B cell (primary cell): ENCODE data around the gene ZC3H7A. TPM values are rescaled to one million over a fixed set of nuclear protein-coding genes. Genes with fewer than 3 reads are reported as not detected.
A peak's percentile ranks its signal among the peaks of the same experiment; 100 is the strongest.
"Not testable (repeated sequence)": the region's sequence is repeated elsewhere in the genome, so short reads cannot be mapped to it uniquely, and the experiment has no call there.

Source experiments
- ATAC-seq: fragments of 200-7000 bp; cut with Tn5 transposase; one replicate; pipeline ENCODE4 v1.10.0; 2021; ENCODE audit warnings: low read depth, mild to moderate bottlenecking, moderate number of reproducible peaks, moderate library complexity
- CTCF ChIA-PET: fragments of 350-600 bp; sonication (Branson Sonifier 250); formaldehyde crosslinking; loops from one replicate; lab custom pipeline; 2021; ENCODE audit warnings: antibody characterized with exemption, inconsistent platforms; lab: Charles Lee
- POLR2A ChIA-PET: fragments of 350-600 bp; sonication (Branson Sonifier 250); formaldehyde crosslinking; loops from one replicate; lab custom pipeline; 2021; ENCODE audit warnings: antibody characterized with exemption; lab: Charles Lee
- DNase-seq: peaks from one replicate; pipeline ENCODE4 v3.0.0; 2013
- H2AFZ ChIP-seq: 2 replicates; pipeline ENCODE4 v1.6.1; 2012; ENCODE audit warnings: mild to moderate bottlenecking, low read depth, low read length; ENCODE audit not compliant: insufficient read depth, poor library complexity, severe bottlenecking
- H3K27ac ChIP-seq, 2 donors: 1 replicate in 1 of 2; 2 replicates in 1 of 2; pipeline ENCODE4 v1.5.1; 2012 to 2013; ENCODE audit warnings: low read length in 2 of 2, mild to moderate bottlenecking in 2 of 2, moderate library complexity in 1 of 2
- H3K27me3 ChIP-seq, 4 experiments: fragments of 200-600 bp in 1 of 4; sonication (generic) in 1 of 4; replicated peaks in 1 of 4; 1 replicate in 2 of 4; 2 replicates in 2 of 4; pipeline versions ENCODE4 v1.6.1 to v1.7.0; 2013 to 2016; ENCODE audit warnings: low read length in 3 of 4, mild to moderate bottlenecking in 2 of 4, mixed read lengths in 1 of 4, moderate library complexity in 1 of 4; ENCODE audit not compliant: insufficient read depth in 4 of 4, control insufficient read depth in 3 of 4; ENCODE audit errors: control extremely low read depth in 1 of 4
- H3K36me3 ChIP-seq, 2 experiments: replicated peaks in 1 of 2; 1 replicate in 1 of 2; 2 replicates in 1 of 2; pipeline versions ENCODE4 v1.6.1 to v1.7.1; 2013; ENCODE audit warnings: low read length in 1 of 2; ENCODE audit not compliant: insufficient read depth in 2 of 2, control insufficient read depth in 1 of 2; ENCODE audit errors: control extremely low read depth in 1 of 2, extremely low read depth in 1 of 2
- H3K4me1 ChIP-seq, 2 donors: fragments of 200-600 bp in 1 of 2; sonication (generic) in 1 of 2; 1 replicate in 1 of 2; 2 replicates in 1 of 2; pipeline versions ENCODE4 v1.5.1 to v1.6.1; 2013 to 2017; ENCODE audit warnings: low read length in 2 of 2; ENCODE audit not compliant: control insufficient read depth in 2 of 2, insufficient read depth in 2 of 2
- H3K4me2 ChIP-seq: replicated peaks from 2 replicates; pipeline ENCODE3; 2012; ENCODE audit warnings: mild to moderate bottlenecking, low read depth, low read length; ENCODE audit not compliant: poor library complexity, severe bottlenecking
- H3K4me3 ChIP-seq, 5 experiments: fragments of 200-600 bp in 1 of 5; sonication (generic) in 1 of 5; 1 replicate in 3 of 5; 2 replicates in 2 of 5; pipeline versions ENCODE4 v1.5.1 to v1.7.0; 2011 to 2016; ENCODE audit warnings: low read length in 4 of 5, mild to moderate bottlenecking in 4 of 5, low read depth in 2 of 5, control low read depth in 1 of 5, moderate library complexity in 1 of 5; ENCODE audit not compliant: insufficient read depth in 1 of 5; ENCODE audit errors: control extremely low read depth in 1 of 5, extremely low read depth in 1 of 5
- H3K79me2 ChIP-seq: fragments of 200-600 bp; sonication (generic); one replicate; pipeline ENCODE4 v1.6.0; 2016; ENCODE audit warnings: low read length; ENCODE audit not compliant: control insufficient read depth, insufficient read depth
- H3K9ac ChIP-seq: fragments of 200-600 bp; sonication (generic); 2 replicates; pipeline ENCODE4 v1.6.1; 2017; ENCODE audit warnings: mild to moderate bottlenecking, low read length, moderate library complexity
- H3K9me3 ChIP-seq, 3 donors: one replicate each; pipeline versions ENCODE4 v1.6.1 to v1.7.1; 2013; ENCODE audit warnings: low read length in 2 of 3; ENCODE audit not compliant: control insufficient read depth in 2 of 3, insufficient read depth in 1 of 3; ENCODE audit errors: control extremely low read depth in 1 of 3
- H4K20me1 ChIP-seq: 2 replicates; pipeline ENCODE4 v1.6.0; 2012; ENCODE audit warnings: mild to moderate bottlenecking, low read length; ENCODE audit not compliant: insufficient read depth, control insufficient read depth, poor library complexity, severe bottlenecking
- H3K27ac Mint-ChIP-seq: one replicate; pipeline ENCODE4 v1.8.0; 2021; ENCODE audit warnings: mixed read lengths
- H3K27me3 Mint-ChIP-seq: one replicate; pipeline ENCODE4 v1.8.0; 2021; ENCODE audit warnings: mixed read lengths
- H3K4me1 Mint-ChIP-seq: one replicate; pipeline ENCODE4 v1.8.0; 2021; ENCODE audit warnings: mixed read lengths
- H3K4me3 Mint-ChIP-seq: one replicate; pipeline ENCODE4 v1.8.0; 2021; ENCODE audit warnings: mixed read lengths
- H3K9me3 Mint-ChIP-seq: one replicate; pipeline ENCODE4 v1.8.0; 2022; ENCODE audit warnings: mixed read lengths; ENCODE audit not compliant: insufficient read depth
- CTCF ChIP-seq: fragments of 200-600 bp; IDR thresholded peaks from one replicate; pipeline ENCODE4 v1.8.0; 2022; ENCODE audit warnings: antibody characterized with exemption, mild to moderate bottlenecking
- EZH2 ChIP-seq: IDR thresholded peaks from 2 replicates; pipeline ENCODE4 v1.6.1; 2012; ENCODE audit warnings: borderline replicate concordance, low read depth, mild to moderate bottlenecking, moderate library complexity, low read length; ENCODE audit not compliant: insufficient read depth, poor library complexity, severe bottlenecking
- WGBS: methylation state at CpG from one replicate; pipeline ENCODE4 v1.1.5; 2013; ENCODE audit warnings: missing lambda C conversion rate; ENCODE audit not compliant: insufficient coverage; 5-methylcytosine and 5-hydroxymethylcytosine counted together
- intact Hi-C: fragments of 100-400 bp; cut with micrococcal nuclease; formaldehyde crosslinking; loops from one replicate; pipeline ENCODE4 v1.10.0; 2022
- polyA plus RNA-seq: library from polyadenylated mRNA; depleted of rRNA; stranded (reverse); fragments of >200 nt; gene quantifications from 2 replicates; pipeline ENCODE4 v1.2.3, GENCODE V29; 2012
- total RNA-seq, 2 donors: library from RNA; stranded (reverse); fragments of 120-200 nt in 1 of 2; gene quantifications; 1 replicate in 1 of 2; 2 replicates in 1 of 2; pipeline versions ENCODE4 v1.2.3 to v1.2.4, GENCODE V29; 2013 to 2022

The ZC3H7A gene
- total and polyA plus RNA-seq, 2 donors (not counting 1 experiment from before 2014, with no cell fraction given), result 40.8 to 126 TPM

DNA sequence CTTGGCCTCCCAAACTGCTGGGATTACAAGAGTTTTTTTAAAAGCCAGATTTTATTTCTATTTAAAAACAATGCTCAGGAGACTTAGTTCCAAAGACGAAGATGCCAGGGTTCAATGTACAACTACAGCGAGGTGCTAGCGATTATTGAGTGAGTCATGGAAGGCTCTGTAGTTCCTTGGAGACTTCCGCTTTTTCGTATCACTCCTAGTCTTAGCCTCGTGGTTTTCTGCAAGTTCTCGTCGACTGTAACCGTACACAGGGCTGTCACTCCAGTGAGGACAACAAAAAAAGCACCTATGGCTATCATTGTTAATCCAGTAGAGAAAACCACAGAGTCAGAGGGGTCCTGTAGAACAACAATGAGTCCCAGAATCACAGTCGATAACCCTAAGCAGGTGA, 22.7 kb upstream of the ZC3H7A start:
- Histone ChIP-seq H4K20me1 (no peaks in the 10 kb centered on the region), H3K9me3 (no peaks in the 10 kb centered on the region), H3K27ac (no peak overlapping the region), H3K4me3 (no peak overlapping the region), H3K4me2 (no peak overlapping the region), H3K9ac (no peak overlapping the region), H3K4me1 (no peaks in the 10 kb centered on the region), H3K79me2 (no peaks in the 10 kb centered on the region), H3K27me3 (no peaks in the 10 kb centered on the region), H2AFZ (no peak overlapping the region), H3K36me3 (no peaks in the 10 kb centered on the region)
- no peak for TF ChIP-seq EZH2
- no peak for TF ChIP-seq CTCF
- Mint-ChIP-seq H3K27me3 (no peaks in the 10 kb centered on the region), H3K4me3 (no peak overlapping the region), H3K27ac (no peak overlapping the region), H3K9me3 (no peaks in the 10 kb centered on the region), H3K4me1 (peaks cover 2% of the 10 kb centered on the region)
- peak; percentile 41 for ATAC-seq
- 56% methylated on average over 10 of the region's 10 CpGs for WGBS
- ChIA-PET CTCF (interaction anchor here (1.4 kb wide), 1 partner anchor 413 kb away, joined by 4 read pairs; no protein-coding TSS in a partner anchor), POLR2A (interaction anchor here (0.6 kb wide), 1 partner anchor 929 kb away, joined by 3 read pairs; no protein-coding TSS in a partner anchor)
- DNase-seq, result no peak
- intact Hi-C loops, result no loop called here

- H3K27ac Mint-ChIP-seq, H3K27me3 ChIP-seq, intact Hi-C loops, DNase-seq, H3K9ac ChIP-seq, H2AFZ ChIP-seq, H3K4me3 ChIP-seq, POLR2A ChIA-PET, H4K20me1 ChIP-seq, H3K4me1 ChIP-seq, H3K27me3 Mint-ChIP-seq, H3K79me2 ChIP-seq, H3K27ac ChIP-seq, H3K9me3 Mint-ChIP-seq, H3K4me2 ChIP-seq, ATAC-seq, H3K9me3 ChIP-seq, CTCF ChIA-PET, H3K4me1 Mint-ChIP-seq, H3K4me3 Mint-ChIP-seq, H3K36me3 ChIP-seq: not testable (repeated sequence)
- 93% methylated on average over 11 of the region's 13 CpGs for WGBS
Measured at GRCh38 chr16:11818970-11819369, 21.9 kb upstream of the ZC3H7A start.
